Activated naive CD8-positive, alpha-beta T cell treated with anti-CD3 and anti-CD28 coated beads, Interleukin-2, amount 50 U/mL, for 16 hours (primary cell): ENCODE measurements around the gene CCL24.
"Not testable (repeated sequence)": the region's sequence is repeated elsewhere in the genome, so short reads cannot be mapped to it uniquely, and the experiment has no call there.

Source experiments
- DNase-seq: peaks from one replicate; pipeline ENCODE4 v3.0.0-alpha.2; 2020; ENCODE audit warnings: low read depth, low spot score

CCL24 gene

GRCh38 chr7:75780647-75781273 is 32.8 kb downstream of the CCL24 start:
- DNase-seq: not testable (repeated sequence)

- not testable (repeated sequence) for DNase-seq
Measured at GRCh38 chr7:75779516-75779915, 34.1 kb downstream of the CCL24 start.

- DNase-seq: not testable (repeated sequence)
Measured at GRCh38 chr7:75779035-75779434, 34.6 kb downstream of the CCL24 start.

GRCh38 chr7:75776295-75776971 is 37.2 kb downstream of the CCL24 start:
- peak; percentile 38 for DNase-seq

- not testable (repeated sequence) for DNase-seq
Measured at GRCh38 chr7:75773958-75774357, 39.6 kb downstream of the CCL24 start.

GRCh38 chr7:75772081-75773077 is 41.2 kb downstream of the CCL24 start, which contains the start of gene CCL26:
CCL26 (minus strand) TSS chr7:75772211; CDS start chr7:75772176, 35 bp downstream.
- DNase-seq: no peak

GRCh38 chr7:75771224-75771623 is 42.4 kb downstream of the CCL24 start:
- DNase-seq: no peak

GRCh38 chr7:75762350-75762917 is 51.2 kb downstream of the CCL24 start:
- no peak for DNase-seq

GRCh38 chr7:75761801-75762200 is 51.8 kb downstream of the CCL24 start:
- not testable (repeated sequence) for DNase-seq
